Vagina (tissue), 2 donors: ENCODE data around the gene KIF2C. TPM values are rescaled to one million over a fixed set of nuclear protein-coding genes. Genes with fewer than 3 reads are reported as not detected.

Experiments used
- DNase-seq, 2 donors: peaks; one replicate each; pipeline ENCODE4 v3.0.0-alpha.2; 2017; ENCODE audit errors: extremely low spot score in 2 of 2
- H3K27ac ChIP-seq: fragments of 200-600 bp; sonication (generic); one replicate; pipeline ENCODE4 v1.5.1; 2019
- H3K27me3 ChIP-seq: fragments of 200-600 bp; sonication (generic); one replicate; pipeline ENCODE4 v1.5.1; 2019
- H3K36me3 ChIP-seq, 2 donors: fragments of 200-600 bp; sonication (generic); one replicate each; pipeline ENCODE4 v1.5.1; 2017 to 2019
- H3K4me1 ChIP-seq: fragments of 200-600 bp; sonication (generic); one replicate; pipeline ENCODE4 v1.5.1; 2019
- H3K4me3 ChIP-seq, 2 donors: fragments of 200-600 bp; sonication (generic); 1 replicate in 1 of 2; 2 replicates in 1 of 2; pipeline ENCODE4 v1.5.1; 2016 to 2019
- H3K9me3 ChIP-seq: fragments of 200-600 bp; sonication (generic); one replicate; pipeline ENCODE4 v1.5.1; 2019
- CTCF ChIP-seq, 3 experiments: fragments of 450-650 bp in 2 of 3; fragments of 200-600 bp in 1 of 3; sonication (generic) in 1 of 3; IDR thresholded peaks; one replicate each; pipeline ENCODE4 v1.5.1; 2017 to 2019; ENCODE audit warnings: antibody characterized with exemption in 3 of 3, mild to moderate bottlenecking in 2 of 3, moderate library complexity in 2 of 3
- POLR2A ChIP-seq, 2 donors: fragments of 450-650 bp; IDR thresholded peaks; one replicate each; pipeline ENCODE4 v1.6.1; 2017; ENCODE audit warnings: antibody characterized with exemption in 2 of 2, mild to moderate bottlenecking in 2 of 2, moderate library complexity in 2 of 2
- POLR2AphosphoS5 ChIP-seq, 2 donors: sonication (generic); formaldehyde crosslinking; IDR thresholded peaks; one replicate each; pipeline ENCODE4 v1.9.0; 2017; ENCODE audit warnings: antibody characterized with exemption in 2 of 2, mild to moderate bottlenecking in 2 of 2, low read depth in 1 of 2; ENCODE audit not compliant: insufficient read depth in 1 of 2
- intact Hi-C: fragments of 100-400 bp; cut with DNase I; formaldehyde crosslinking; loops from one replicate; pipeline ENCODE4 v1.15.1; 2023
- total RNA-seq: library from RNA; depleted of rRNA; stranded (reverse); fragments of >200 nt; gene quantifications from one replicate; pipeline ENCODE4 v1.2.3, GENCODE V29; 2016

Gene KIF2C
- total RNA-seq, 1 donor from 2014 or later, result 3.4 TPM

- Histone ChIP-seq H3K4me3 (no peak overlapping the region), H3K36me3 (peaks cover 4 to 36% of the 10 kb centered on the region in 2 donors), H3K27me3 (no peaks in the 10 kb centered on the region), H3K9me3 (no peaks in the 10 kb centered on the region), H3K4me1 (peaks cover 69% of the 10 kb centered on the region), H3K27ac (peak overlapping the region; percentile 93)
- DNase-seq, result no peak
- intact Hi-C loops, result no loop called here
- TF ChIP-seq POLR2AphosphoS5 (IDR thresholded peaks at IDR 0.05; ENCODE audit: insufficient read depth in 1 of 2, low read depth in 1 of 2) (no peak), CTCF (IDR thresholded peaks at IDR 0.05) (no peak)
Observed at GRCh38 chr1:44803062-44803311, 63.4 kb downstream of the KIF2C start.

GRCh38 chr1:44803312-44804095, 63.9 kb downstream of the KIF2C start:
- H3K4me1 ChIP-seq, result peaks cover 74% of the 10 kb centered on the region
- TF ChIP-seq CTCF (IDR thresholded peaks at IDR 0.05) (no peak), POLR2A (IDR thresholded peaks at IDR 0.05) (no peak), POLR2AphosphoS5 (IDR thresholded peaks at IDR 0.05; ENCODE audit: insufficient read depth in 1 of 2, low read depth in 1 of 2) (no peak)
- no peak overlapping the region for H3K4me3 ChIP-seq
- peak overlapping the region; percentile 93 for H3K27ac ChIP-seq
- H3K36me3 ChIP-seq, result peaks cover 4 to 36% of the 10 kb centered on the region in 2 donors
- peak in 1 of 2 donors; percentile 83 for DNase-seq
- no peaks in the 10 kb centered on the region for H3K9me3 ChIP-seq
- intact Hi-C loops, result no loop called here
- no peaks in the 10 kb centered on the region for H3K27me3 ChIP-seq

- DNase-seq, result no peak
- H3K4me1 ChIP-seq, result peaks cover 87% of the 10 kb centered on the region
- peak overlapping the region; percentile 100 for H3K27ac ChIP-seq
- no peaks in the 10 kb centered on the region for H3K27me3 ChIP-seq
- H3K9me3 ChIP-seq, result no peaks in the 10 kb centered on the region
- no peak for TF ChIP-seq POLR2AphosphoS5 (IDR thresholded peaks at IDR 0.05; ENCODE audit: insufficient read depth in 1 of 2, low read depth in 1 of 2)
- no peak for TF ChIP-seq CTCF (IDR thresholded peaks at IDR 0.05)
- no peak for TF ChIP-seq POLR2A (IDR thresholded peaks at IDR 0.05)
- intact Hi-C loops, result no loop called here
- no peak overlapping the region for H3K4me3 ChIP-seq
- peaks cover 4 to 36% of the 10 kb centered on the region in 2 donors for H3K36me3 ChIP-seq
Observed at GRCh38 chr1:44805311-44806024, 65.8 kb downstream of the KIF2C start.

- intact Hi-C loops, result no loop called here
- H3K4me3 ChIP-seq, result no peak overlapping the region
Observed at GRCh38 chr1:44806025-44806703, 66.5 kb downstream of the KIF2C start.

More at GRCh38 chr1:44806025-44806703, 66.5 kb downstream of the KIF2C start:
- no peak for TF ChIP-seq POLR2AphosphoS5 (IDR thresholded peaks at IDR 0.05; ENCODE audit: insufficient read depth in 1 of 2, low read depth in 1 of 2)
- TF ChIP-seq CTCF (IDR thresholded peaks at IDR 0.05), result no peak
- TF ChIP-seq POLR2A (IDR thresholded peaks at IDR 0.05), result no peak
- H3K27ac ChIP-seq, result peak overlapping the region; percentile 100
- no peaks in the 10 kb centered on the region for H3K27me3 ChIP-seq
- H3K9me3 ChIP-seq, result no peaks in the 10 kb centered on the region
- peaks cover 4 to 36% of the 10 kb centered on the region in 2 donors for H3K36me3 ChIP-seq
- DNase-seq, result no peak
- H3K4me1 ChIP-seq, result peaks cover 87% of the 10 kb centered on the region
